Measurements from ENCODE around the gene CRIP3. TPM values are rescaled to one million over a fixed set of nuclear protein-coding genes. Genes with fewer than 3 reads are reported as not detected.

CRIP3 gene
- total and polyA plus RNA-seq, 2 of the 13 experiments (the other 11 are each of a cell fraction or from before 2014, with no cell fraction given): 6.3 to 9.3 TPM

DNA sequence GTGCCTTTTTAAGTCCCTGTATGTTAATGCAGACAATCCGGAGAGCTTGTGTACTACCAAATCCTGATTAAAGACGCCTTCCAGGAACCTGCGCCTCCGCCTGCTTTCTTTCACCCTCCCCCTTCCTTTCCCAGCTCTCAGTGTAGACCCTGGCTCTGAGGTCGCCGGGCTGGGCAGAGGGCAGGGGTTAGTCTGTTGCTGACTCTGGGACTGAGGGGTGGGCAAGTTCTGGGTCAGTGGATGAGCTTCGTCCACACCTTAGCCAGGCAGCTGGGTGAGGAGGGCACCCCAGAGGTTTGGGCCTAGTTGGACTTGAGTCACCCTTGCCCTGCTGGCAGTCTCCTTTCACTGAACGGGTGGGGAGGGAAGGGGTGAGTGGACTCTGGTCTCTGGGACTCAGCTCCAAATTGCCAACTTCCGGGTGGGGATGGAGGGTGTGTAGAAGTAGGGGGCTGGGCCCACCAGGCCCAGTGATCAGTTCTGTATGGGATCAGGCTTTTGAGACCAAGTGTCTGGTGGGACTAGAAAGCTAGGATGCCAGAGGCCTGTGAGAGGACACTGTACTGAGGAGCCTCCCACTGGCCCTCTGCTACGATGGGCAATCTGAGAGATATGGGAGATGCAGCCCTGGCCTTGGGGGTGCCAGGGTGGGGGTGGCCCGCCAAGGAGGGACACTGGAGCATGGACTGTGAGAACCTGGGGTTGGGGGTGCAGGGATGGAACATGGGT, 31.9 kb downstream of the CRIP3 start (continued):
- TF ChIP-seq, protein P1, sequence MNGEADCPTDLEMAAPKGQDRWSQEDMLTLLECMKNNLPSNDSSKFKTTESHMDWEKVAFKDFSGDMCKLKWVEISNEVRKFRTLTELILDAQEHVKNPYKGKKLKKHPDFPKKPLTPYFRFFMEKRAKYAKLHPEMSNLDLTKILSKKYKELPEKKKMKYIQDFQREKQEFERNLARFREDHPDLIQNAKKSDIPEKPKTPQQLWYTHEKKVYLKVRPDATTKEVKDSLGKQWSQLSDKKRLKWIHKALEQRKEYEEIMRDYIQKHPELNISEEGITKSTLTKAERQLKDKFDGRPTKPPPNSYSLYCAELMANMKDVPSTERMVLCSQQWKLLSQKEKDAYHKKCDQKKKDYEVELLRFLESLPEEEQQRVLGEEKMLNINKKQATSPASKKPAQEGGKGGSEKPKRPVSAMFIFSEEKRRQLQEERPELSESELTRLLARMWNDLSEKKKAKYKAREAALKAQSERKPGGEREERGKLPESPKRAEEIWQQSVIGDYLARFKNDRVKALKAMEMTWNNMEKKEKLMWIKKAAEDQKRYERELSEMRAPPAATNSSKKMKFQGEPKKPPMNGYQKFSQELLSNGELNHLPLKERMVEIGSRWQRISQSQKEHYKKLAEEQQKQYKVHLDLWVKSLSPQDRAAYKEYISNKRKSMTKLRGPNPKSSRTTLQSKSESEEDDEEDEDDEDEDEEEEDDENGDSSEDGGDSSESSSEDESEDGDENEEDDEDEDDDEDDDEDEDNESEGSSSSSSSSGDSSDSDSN (CRISPR knock-in tag; IDR thresholded peaks at IDR 0.05): peak; percentile 45; the same call in 1 of the 2 replicates
- peak; percentile 81 for TF ChIP-seq GABPB1 (CRISPR knock-in tag; IDR thresholded peaks at IDR 0.05)
- TF ChIP-seq, protein P2, sequence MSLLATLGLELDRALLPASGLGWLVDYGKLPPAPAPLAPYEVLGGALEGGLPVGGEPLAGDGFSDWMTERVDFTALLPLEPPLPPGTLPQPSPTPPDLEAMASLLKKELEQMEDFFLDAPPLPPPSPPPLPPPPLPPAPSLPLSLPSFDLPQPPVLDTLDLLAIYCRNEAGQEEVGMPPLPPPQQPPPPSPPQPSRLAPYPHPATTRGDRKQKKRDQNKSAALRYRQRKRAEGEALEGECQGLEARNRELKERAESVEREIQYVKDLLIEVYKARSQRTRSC (CRISPR knock-in tag; IDR thresholded peaks at IDR 0.05; ENCODE audit: low read depth): no peak; the same call in 1 of the 2 replicates
- TF ChIP-seq, protein P3, sequence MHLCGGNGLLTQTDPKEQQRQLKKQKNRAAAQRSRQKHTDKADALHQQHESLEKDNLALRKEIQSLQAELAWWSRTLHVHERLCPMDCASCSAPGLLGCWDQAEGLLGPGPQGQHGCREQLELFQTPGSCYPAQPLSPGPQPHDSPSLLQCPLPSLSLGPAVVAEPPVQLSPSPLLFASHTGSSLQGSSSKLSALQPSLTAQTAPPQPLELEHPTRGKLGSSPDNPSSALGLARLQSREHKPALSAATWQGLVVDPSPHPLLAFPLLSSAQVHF (CRISPR knock-in tag; IDR thresholded peaks at IDR 0.05): no peak
- no peak for TF ChIP-seq ZNF761 (CRISPR knock-in tag; conservative IDR thresholded peaks at IDR 0.05)
- no peak for TF ChIP-seq REXO4 (CRISPR knock-in tag; IDR thresholded peaks at IDR 0.05; ENCODE audit: borderline replicate concordance)
- TF ChIP-seq ZNF263 (CRISPR knock-in tag; IDR thresholded peaks at IDR 0.05): no peak
- no peak for TF ChIP-seq SMAD9 (CRISPR knock-in tag; IDR thresholded peaks at IDR 0.05)
- TF ChIP-seq ZNF138 (CRISPR knock-in tag; IDR thresholded peaks at IDR 0.05; ENCODE audit: low read depth): 0 out of 2 replicates have a peak, but pooled peaks have one; percentile 24
- TF ChIP-seq, protein P4, sequence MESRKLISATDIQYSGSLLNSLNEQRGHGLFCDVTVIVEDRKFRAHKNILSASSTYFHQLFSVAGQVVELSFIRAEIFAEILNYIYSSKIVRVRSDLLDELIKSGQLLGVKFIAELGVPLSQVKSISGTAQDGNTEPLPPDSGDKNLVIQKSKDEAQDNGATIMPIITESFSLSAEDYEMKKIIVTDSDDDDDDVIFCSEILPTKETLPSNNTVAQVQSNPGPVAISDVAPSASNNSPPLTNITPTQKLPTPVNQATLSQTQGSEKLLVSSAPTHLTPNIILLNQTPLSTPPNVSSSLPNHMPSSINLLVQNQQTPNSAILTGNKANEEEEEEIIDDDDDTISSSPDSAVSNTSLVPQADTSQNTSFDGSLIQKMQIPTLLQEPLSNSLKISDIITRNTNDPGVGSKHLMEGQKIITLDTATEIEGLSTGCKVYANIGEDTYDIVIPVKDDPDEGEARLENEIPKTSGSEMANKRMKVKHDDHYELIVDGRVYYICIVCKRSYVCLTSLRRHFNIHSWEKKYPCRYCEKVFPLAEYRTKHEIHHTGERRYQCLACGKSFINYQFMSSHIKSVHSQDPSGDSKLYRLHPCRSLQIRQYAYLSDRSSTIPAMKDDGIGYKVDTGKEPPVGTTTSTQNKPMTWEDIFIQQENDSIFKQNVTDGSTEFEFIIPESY (CRISPR knock-in tag; IDR thresholded peaks at IDR 0.05): 0 out of 2 replicates have a peak, but pooled peaks have one; percentile 11
- TF ChIP-seq ZSCAN31 (CRISPR knock-in tag; IDR thresholded peaks at IDR 0.05; ENCODE audit: low read depth): no peak; the same call in 1 of the 2 replicates
- TF ChIP-seq, protein P5, sequence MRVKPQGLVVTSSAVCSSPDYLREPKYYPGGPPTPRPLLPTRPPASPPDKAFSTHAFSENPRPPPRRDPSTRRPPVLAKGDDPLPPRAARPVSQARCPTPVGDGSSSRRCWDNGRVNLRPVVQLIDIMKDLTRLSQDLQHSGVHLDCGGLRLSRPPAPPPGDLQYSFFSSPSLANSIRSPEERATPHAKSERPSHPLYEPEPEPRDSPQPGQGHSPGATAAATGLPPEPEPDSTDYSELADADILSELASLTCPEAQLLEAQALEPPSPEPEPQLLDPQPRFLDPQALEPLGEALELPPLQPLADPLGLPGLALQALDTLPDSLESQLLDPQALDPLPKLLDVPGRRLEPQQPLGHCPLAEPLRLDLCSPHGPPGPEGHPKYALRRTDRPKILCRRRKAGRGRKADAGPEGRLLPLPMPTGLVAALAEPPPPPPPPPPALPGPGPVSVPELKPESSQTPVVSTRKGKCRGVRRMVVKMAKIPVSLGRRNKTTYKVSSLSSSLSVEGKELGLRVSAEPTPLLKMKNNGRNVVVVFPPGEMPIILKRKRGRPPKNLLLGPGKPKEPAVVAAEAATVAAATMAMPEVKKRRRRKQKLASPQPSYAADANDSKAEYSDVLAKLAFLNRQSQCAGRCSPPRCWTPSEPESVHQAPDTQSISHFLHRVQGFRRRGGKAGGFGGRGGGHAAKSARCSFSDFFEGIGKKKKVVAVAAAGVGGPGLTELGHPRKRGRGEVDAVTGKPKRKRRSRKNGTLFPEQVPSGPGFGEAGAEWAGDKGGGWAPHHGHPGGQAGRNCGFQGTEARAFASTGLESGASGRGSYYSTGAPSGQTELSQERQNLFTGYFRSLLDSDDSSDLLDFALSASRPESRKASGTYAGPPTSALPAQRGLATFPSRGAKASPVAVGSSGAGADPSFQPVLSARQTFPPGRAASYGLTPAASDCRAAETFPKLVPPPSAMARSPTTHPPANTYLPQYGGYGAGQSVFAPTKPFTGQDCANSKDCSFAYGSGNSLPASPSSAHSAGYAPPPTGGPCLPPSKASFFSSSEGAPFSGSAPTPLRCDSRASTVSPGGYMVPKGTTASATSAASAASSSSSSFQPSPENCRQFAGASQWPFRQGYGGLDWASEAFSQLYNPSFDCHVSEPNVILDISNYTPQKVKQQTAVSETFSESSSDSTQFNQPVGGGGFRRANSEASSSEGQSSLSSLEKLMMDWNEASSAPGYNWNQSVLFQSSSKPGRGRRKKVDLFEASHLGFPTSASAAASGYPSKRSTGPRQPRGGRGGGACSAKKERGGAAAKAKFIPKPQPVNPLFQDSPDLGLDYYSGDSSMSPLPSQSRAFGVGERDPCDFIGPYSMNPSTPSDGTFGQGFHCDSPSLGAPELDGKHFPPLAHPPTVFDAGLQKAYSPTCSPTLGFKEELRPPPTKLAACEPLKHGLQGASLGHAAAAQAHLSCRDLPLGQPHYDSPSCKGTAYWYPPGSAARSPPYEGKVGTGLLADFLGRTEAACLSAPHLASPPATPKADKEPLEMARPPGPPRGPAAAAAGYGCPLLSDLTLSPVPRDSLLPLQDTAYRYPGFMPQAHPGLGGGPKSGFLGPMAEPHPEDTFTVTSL (CRISPR knock-in tag; IDR thresholded peaks at IDR 0.05; ENCODE audit: borderline replicate concordance): peak; percentile 45; the same call in 1 of the 2 replicates
- TF ChIP-seq, protein P6, sequence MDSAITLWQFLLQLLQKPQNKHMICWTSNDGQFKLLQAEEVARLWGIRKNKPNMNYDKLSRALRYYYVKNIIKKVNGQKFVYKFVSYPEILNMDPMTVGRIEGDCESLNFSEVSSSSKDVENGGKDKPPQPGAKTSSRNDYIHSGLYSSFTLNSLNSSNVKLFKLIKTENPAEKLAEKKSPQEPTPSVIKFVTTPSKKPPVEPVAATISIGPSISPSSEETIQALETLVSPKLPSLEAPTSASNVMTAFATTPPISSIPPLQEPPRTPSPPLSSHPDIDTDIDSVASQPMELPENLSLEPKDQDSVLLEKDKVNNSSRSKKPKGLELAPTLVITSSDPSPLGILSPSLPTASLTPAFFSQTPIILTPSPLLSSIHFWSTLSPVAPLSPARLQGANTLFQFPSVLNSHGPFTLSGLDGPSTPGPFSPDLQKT (CRISPR knock-in tag; IDR thresholded peaks at IDR 0.05; ENCODE audit: borderline replicate concordance): no peak
- TF ChIP-seq GLI4 (CRISPR knock-in tag; IDR thresholded peaks at IDR 0.05; ENCODE audit: borderline replicate concordance): 0 out of 2 replicates have a peak, but pooled peaks have one; percentile 32
- TF ChIP-seq ZNF251 (CRISPR knock-in tag; IDR thresholded peaks at IDR 0.05): no peak
